ENCODE results near the gene NKTR. TPM values are rescaled to one million over a fixed set of nuclear protein-coding genes. Genes with fewer than 3 reads are reported as not detected.
"Not testable (repeated sequence)": the region's sequence is repeated elsewhere in the genome, so short reads cannot be mapped to it uniquely, and the experiment has no call there.

The NKTR gene
- polyA plus RNA-seq, 1 experiment: 19.0 TPM

- ChIA-PET CTCF (interaction anchor here (0.8 to 1.1 kb wide), 3 partner anchors 10 to 153 kb away, joined by 3 to 4 read pairs (median 3); partner anchors contain the start of gene NKTR), POLR2A (interaction anchor here (1.2 kb wide), 1 partner anchor 9 kb away, joined by 6 read pairs; the partner anchor contains the start of gene NKTR)
- no peaks in the 10 kb centered on the region for H3K27me3 ChIP-seq (ENCODE audit: control insufficient read depth, insufficient read depth, low read length)
- TF ChIP-seq, protein P1, sequence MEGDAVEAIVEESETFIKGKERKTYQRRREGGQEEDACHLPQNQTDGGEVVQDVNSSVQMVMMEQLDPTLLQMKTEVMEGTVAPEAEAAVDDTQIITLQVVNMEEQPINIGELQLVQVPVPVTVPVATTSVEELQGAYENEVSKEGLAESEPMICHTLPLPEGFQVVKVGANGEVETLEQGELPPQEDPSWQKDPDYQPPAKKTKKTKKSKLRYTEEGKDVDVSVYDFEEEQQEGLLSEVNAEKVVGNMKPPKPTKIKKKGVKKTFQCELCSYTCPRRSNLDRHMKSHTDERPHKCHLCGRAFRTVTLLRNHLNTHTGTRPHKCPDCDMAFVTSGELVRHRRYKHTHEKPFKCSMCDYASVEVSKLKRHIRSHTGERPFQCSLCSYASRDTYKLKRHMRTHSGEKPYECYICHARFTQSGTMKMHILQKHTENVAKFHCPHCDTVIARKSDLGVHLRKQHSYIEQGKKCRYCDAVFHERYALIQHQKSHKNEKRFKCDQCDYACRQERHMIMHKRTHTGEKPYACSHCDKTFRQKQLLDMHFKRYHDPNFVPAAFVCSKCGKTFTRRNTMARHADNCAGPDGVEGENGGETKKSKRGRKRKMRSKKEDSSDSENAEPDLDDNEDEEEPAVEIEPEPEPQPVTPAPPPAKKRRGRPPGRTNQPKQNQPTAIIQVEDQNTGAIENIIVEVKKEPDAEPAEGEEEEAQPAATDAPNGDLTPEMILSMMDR (IDR thresholded peaks at IDR 0.05; ENCODE audit: insufficient read depth, low read depth, low read length): no peak
- no peak for DNase-seq (ENCODE audit: low read depth)
- peak overlapping the region; percentile 61 for H3K4me3 ChIP-seq (ENCODE audit: low read depth, low read length)
- H3K36me3 ChIP-seq (ENCODE audit: control insufficient read depth, insufficient read depth, low read length): no peaks in the 10 kb centered on the region
Measured at GRCh38 chr3:42590989-42591756, 9.3 kb upstream of the NKTR start.

DNA sequence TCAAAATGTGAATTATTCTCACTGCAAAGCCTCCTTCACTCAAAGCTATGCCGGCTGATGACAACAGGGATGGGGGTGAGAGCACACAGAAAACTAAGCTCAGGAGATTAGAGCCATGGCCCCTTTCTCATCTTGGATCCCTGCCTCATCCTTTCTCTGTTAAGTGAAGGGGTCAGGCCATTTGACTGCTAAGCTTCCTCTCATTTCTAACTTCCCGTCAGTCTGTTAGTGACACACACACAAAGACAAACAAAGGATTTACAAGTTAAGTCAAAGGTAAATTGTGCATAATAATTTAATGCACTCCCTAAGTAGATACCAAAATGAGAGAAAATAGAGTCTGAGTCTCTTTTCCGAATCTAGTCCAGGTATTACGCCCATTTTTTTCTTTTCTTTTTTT, 8.7 kb upstream of the NKTR start:
- POLR2A ChIA-PET: no interaction called here
- Histone ChIP-seq H3K36me3 (ENCODE audit: control insufficient read depth, insufficient read depth, low read length) (no peaks in the 10 kb centered on the region), H3K27me3 (ENCODE audit: control insufficient read depth, insufficient read depth, low read length) (no peaks in the 10 kb centered on the region), H3K4me3 (ENCODE audit: low read depth, low read length) (peak overlapping the region; percentile 61)
- DNase-seq (ENCODE audit: low read depth): no peak
- TF ChIP-seq, protein P1 (IDR thresholded peaks at IDR 0.05; ENCODE audit: insufficient read depth, low read depth, low read length): no peak
- CTCF ChIA-PET: interaction anchor here (0.8 kb wide), 1 partner anchor 152 kb away, joined by 4 read pairs; no protein-coding TSS in a partner anchor

DNA sequence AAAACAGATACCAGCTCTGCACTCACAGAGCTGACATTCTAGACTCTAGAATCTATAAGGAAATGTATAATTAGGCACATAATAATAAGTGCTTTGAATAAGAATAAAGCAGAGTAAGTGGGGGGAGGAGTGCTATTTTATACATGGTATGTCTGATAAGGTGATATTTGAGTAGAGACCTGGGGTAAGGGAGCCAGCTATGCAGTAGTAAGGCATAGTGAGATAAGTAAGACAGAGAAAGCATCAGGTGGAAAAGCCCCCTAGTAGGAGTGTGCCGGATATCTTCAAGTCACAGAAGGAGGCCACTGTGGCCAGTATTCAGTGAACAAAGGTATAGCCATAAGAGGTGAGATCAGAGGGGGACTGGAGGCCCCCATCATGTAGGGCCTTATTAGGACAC, 6.9 kb upstream of the NKTR start:
- CTCF ChIA-PET: interaction anchor here (0.9 kb wide), 1 partner anchor 47 kb away, joined by 3 read pairs; no protein-coding TSS in a partner anchor
- no peaks in the 10 kb centered on the region for H3K27me3 ChIP-seq (ENCODE audit: control insufficient read depth, insufficient read depth, low read length)
- H3K4me3 ChIP-seq (ENCODE audit: low read depth, low read length): no peak overlapping the region
- TF ChIP-seq, protein P1 (IDR thresholded peaks at IDR 0.05; ENCODE audit: insufficient read depth, low read depth, low read length): no peak
- H3K36me3 ChIP-seq (ENCODE audit: control insufficient read depth, insufficient read depth, low read length): peaks cover 1% of the 10 kb centered on the region
- no peak for DNase-seq (ENCODE audit: low read depth)
- POLR2A ChIA-PET: no interaction called here

- TF ChIP-seq, protein P1 (IDR thresholded peaks at IDR 0.05; ENCODE audit: insufficient read depth, low read depth, low read length): no peak
- H3K4me3 ChIP-seq (ENCODE audit: low read depth, low read length): no peak overlapping the region
- CTCF ChIA-PET: no interaction called here
- peaks cover 1% of the 10 kb centered on the region for H3K36me3 ChIP-seq (ENCODE audit: control insufficient read depth, insufficient read depth, low read length)
- POLR2A ChIA-PET: no interaction called here
- DNase-seq (ENCODE audit: low read depth): no peak
- H3K27me3 ChIP-seq (ENCODE audit: control insufficient read depth, insufficient read depth, low read length): no peaks in the 10 kb centered on the region
Measured at GRCh38 chr3:42595682-42596081, 4.8 kb upstream of the NKTR start.

DNA sequence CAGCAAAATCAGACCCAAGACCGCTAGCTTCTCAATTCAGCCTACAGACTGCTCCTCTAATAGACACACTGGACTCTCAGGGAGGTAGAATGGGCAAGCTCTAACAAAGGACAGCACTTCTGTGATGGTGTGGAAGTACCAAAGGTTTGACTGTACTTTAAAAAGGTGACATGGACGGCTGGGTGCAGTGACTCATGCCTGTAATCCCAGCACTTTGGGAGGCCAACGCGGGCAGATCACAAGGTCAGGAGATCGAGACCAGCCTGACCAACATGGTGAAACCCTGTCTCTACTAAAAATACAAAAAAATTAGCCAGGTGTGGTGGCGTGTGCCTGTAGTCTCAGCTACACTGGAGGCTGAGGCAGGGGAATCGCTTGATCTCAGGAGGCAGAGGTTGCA, 3.4 kb upstream of the NKTR start:
- CTCF ChIA-PET; H3K36me3 ChIP-seq (ENCODE audit: control insufficient read depth, insufficient read depth, low read length); H3K27me3 ChIP-seq (ENCODE audit: control insufficient read depth, insufficient read depth, low read length); H3K4me3 ChIP-seq (ENCODE audit: low read depth, low read length); DNase-seq (ENCODE audit: low read depth); POLR2A ChIA-PET: not testable (repeated sequence)
